Measurements from ENCODE around the gene RAB36. TPM values are rescaled to one million over a fixed set of nuclear protein-coding genes. Genes with fewer than 3 reads are reported as not detected.

RAB36 gene, protein sequence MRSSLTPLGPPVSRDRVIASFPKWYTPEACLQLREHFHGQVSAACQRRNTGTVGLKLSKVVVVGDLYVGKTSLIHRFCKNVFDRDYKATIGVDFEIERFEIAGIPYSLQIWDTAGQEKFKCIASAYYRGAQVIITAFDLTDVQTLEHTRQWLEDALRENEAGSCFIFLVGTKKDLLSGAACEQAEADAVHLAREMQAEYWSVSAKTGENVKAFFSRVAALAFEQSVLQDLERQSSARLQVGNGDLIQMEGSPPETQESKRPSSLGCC
- under 1 TPM in 2 of 4 donors, not detected in 2; 0.35 to 0.55 TPM for total RNA-seq

GRCh38 chr22:23144932-23145877 is at the start of gene RAB36:
TSS of gene RAB36 (plus strand) at chr22:23145477. CDS start at chr22:23146617, 1,140 bp downstream.
- H3K27me3 ChIP-seq, result peaks cover 8 to 15% (median 8%) of the 10 kb centered on the region in 3 donors

GRCh38 chr22:23095733-23096342 is 49.4 kb upstream of the RAB36 start:
- Histone ChIP-seq H3K27ac (no peak overlapping the region), H3K27me3 (no peaks in the 10 kb centered on the region), H3K4me1 (peaks cover 15 to 18% of the 10 kb centered on the region in 2 donors), H3K9me3 (no peaks in the 10 kb centered on the region), H3K4me3 (no peak overlapping the region), H3K36me3 (no peaks in the 10 kb centered on the region)
- intact Hi-C loops (cut with DNase I; ENCODE audit: low total_unique reads), result no loop called here
- DNase-seq (no peak), ATAC-seq (no peak)
- TF ChIP-seq CTCF (IDR thresholded peaks at IDR 0.05 in 4 of 5, conservative IDR thresholded peaks at IDR 0.05 in 1 of 5) (no peak), POLR2A (IDR thresholded peaks at IDR 0.05) (no peak)
- in situ Hi-C loops (cut with MboI; ENCODE audit: low sequenced_read_pairs in 4 of 4), result no loop called here

More at GRCh38 chr22:23144932-23145877, at the start of gene RAB36:
- Histone ChIP-seq H3K4me1 (peaks cover 8 to 10% of the 10 kb centered on the region in 2 donors), H3K27ac (peak within 1 kb of the TSS in 3 of 4 donors; percentile 2 to 38 (median 16)), H3K36me3 (no peaks in the 10 kb centered on the region), H3K9me3 (no peaks in the 10 kb centered on the region), H3K4me3 (peak within 1 kb of the TSS; percentile 22 to 48 (median 44))
- ATAC-seq, result peak; percentile 55
- in situ Hi-C loops (cut with MboI; ENCODE audit: low sequenced_read_pairs in 4 of 4), result loop anchor here in 2 of 4 donors (25.0 kb wide), 2 partner anchors 308 to 683 kb away; no protein-coding TSS in a partner anchor
- intact Hi-C loops (cut with DNase I; ENCODE audit: low total_unique reads), result no loop called here
- no peak for TF ChIP-seq CTCF (IDR thresholded peaks at IDR 0.05 in 4 of 5, conservative IDR thresholded peaks at IDR 0.05 in 1 of 5)
- TF ChIP-seq POLR2A (IDR thresholded peaks at IDR 0.05), result no peak
- peak; percentile 74 to 78 for DNase-seq

DNA sequence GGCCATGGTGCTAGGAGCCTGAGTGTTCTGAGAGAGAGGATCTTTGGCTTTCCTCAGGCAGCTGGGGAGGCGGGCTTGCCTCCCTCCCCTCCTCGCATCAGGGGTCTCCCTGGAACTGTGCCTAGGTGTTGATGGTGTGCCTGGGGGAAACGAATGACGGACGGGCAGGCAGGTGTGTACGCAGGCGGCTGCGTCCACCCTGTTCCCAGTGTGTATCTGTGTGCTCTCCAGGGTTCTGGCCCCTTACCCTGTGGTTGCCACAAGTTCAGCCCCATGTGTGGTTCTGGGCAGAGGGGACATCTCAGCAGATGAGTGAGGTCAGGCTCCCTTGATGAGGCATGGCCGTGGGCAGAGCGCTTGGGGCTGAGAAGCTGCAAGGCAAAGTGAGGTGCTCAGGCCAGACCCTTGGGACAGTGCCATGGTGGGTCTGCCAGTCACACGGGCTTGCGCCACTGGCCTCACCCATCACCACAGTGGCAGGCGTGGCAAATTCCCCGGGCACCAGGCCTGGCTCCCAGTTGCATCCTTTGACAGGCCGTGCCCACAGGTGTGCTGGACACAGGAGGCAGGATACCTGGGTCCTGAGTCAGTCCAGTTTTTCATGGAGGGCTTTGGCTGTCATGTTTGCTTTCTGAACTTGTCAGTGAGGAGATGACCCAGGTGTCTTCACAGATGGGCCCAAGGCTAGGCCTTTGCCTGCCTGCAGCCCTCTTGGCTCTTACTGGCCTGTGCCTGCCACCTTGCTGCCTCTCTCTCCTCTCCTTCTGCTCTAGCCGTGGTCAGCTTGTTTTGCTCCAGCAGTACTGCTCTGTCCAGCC is 47.7 kb upstream of the RAB36 start:
- Histone ChIP-seq H3K27ac (peak overlapping the region in 3 of 4 donors; percentile 32 to 72 (median 47)), H3K27me3 (no peaks in the 10 kb centered on the region), H3K36me3 (no peaks in the 10 kb centered on the region), H3K4me1 (peaks cover 15 to 18% of the 10 kb centered on the region in 2 donors), H3K9me3 (no peaks in the 10 kb centered on the region), H3K4me3 (no peak overlapping the region)
- TF ChIP-seq POLR2A (IDR thresholded peaks at IDR 0.05) (no peak), CTCF (IDR thresholded peaks at IDR 0.05 in 4 of 5, conservative IDR thresholded peaks at IDR 0.05 in 1 of 5) (no peak)
- ATAC-seq, result no peak
- intact Hi-C loops (cut with DNase I; ENCODE audit: low total_unique reads), result no loop called here
- no peak for DNase-seq
- in situ Hi-C loops (cut with MboI; ENCODE audit: low sequenced_read_pairs in 4 of 4), result no loop called here

DNA sequence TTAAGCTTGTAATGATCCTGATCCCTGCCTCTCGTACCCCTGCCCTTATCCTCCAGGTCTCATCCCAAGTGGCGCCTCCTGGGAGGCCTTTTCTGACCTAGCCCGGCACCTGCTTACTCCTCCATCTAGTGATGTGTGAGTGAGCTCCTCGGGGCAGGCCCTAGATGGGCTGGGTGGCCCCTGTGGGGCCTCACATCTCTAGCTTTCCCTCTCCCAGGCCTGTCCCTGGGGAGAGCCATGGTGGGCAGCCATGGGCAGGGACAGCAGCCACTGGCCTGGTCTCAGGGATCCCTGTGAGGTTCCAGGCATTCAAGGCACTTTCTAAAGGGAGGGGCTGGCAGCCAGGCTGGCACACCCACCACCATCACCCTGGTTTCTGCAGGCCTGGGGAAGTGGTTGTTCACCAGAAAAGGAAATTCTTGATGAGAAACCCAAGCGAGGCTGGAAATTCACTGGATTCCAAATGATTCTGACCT is 47.0 kb upstream of the RAB36 start:
- H3K4me1 ChIP-seq, result peaks cover 15 to 18% of the 10 kb centered on the region in 2 donors
- no peak for DNase-seq
- H3K9me3 ChIP-seq, result no peaks in the 10 kb centered on the region
- intact Hi-C loops (cut with DNase I; ENCODE audit: low total_unique reads) (no loop called here), in situ Hi-C loops (cut with MboI; ENCODE audit: low sequenced_read_pairs in 4 of 4) (no loop called here)
- peak in 1 of 2 donors; percentile 18 for ATAC-seq
- H3K27ac ChIP-seq, result peak overlapping the region in 3 of 4 donors; percentile 32 to 72 (median 47)
- no peaks in the 10 kb centered on the region for H3K27me3 ChIP-seq
- no peak for TF ChIP-seq CTCF (IDR thresholded peaks at IDR 0.05 in 4 of 5, conservative IDR thresholded peaks at IDR 0.05 in 1 of 5)
- no peak for TF ChIP-seq POLR2A (IDR thresholded peaks at IDR 0.05)
- H3K4me3 ChIP-seq, result no peak overlapping the region
- no peaks in the 10 kb centered on the region for H3K36me3 ChIP-seq

Measured in gastrocnemius medialis (tissue), 4 donors.